HEK293 (cell line): Measurements from ENCODE around the gene HMCN2.

Source experiments
- CTCF ChIA-PET: fragments of 350-600 bp; formaldehyde crosslinking; extraction: SDS; loops from one replicate; lab custom pipeline; 2021; ENCODE audit warnings: antibody characterized with exemption; lab: Yijun Ruan, JAX
- POLR2A ChIA-PET: fragments of 300-600 bp; formaldehyde crosslinking; extraction: SDS; loops from one replicate; lab custom pipeline; 2020; ENCODE audit warnings: antibody characterized with exemption, inconsistent platforms; lab: Yijun Ruan, JAX
- H3K27ac ChIP-seq: fragments of 200-500 bp; sonication (Bioruptor generic); 2 replicates; pipeline ENCODE4 v1.5.1; 2014; ENCODE audit warnings: low read depth, low read length, control low read depth, inconsistent platforms; ENCODE audit errors: extremely low read depth
- H3K36me3 ChIP-seq, 2 experiments: fragments of 200-500 bp in 1 of 2; sonication (Bioruptor generic) in 1 of 2; 1 replicate in 1 of 2; 2 replicates in 1 of 2; pipeline ENCODE4 v1.5.1; 2014 to 2017; ENCODE audit warnings: inconsistent platforms in 2 of 2, low read length in 2 of 2; ENCODE audit not compliant: control insufficient read depth in 2 of 2, insufficient read depth in 1 of 2
- H3K4me1 ChIP-seq: fragments of 200-500 bp; sonication (Bioruptor generic); 2 replicates; pipeline ENCODE4 v1.5.1; 2014; ENCODE audit warnings: mild to moderate bottlenecking, low read length, inconsistent platforms; ENCODE audit not compliant: control insufficient read depth, insufficient read depth
- H3K4me3 ChIP-seq: 2 replicates; pipeline ENCODE4 v1.5.1; 2011; ENCODE audit warnings: low read depth, mild to moderate bottlenecking, control low read depth, low read length, moderate library complexity
- H3K9me3 ChIP-seq: fragments of 200-500 bp; sonication (Bioruptor generic); 2 replicates; pipeline ENCODE4 v1.5.1; 2014; ENCODE audit warnings: low read depth, low read length, inconsistent platforms; ENCODE audit not compliant: control insufficient read depth, insufficient read depth
- GLIS1 ChIP-seq: fragments of 450-650 bp; formaldehyde crosslinking; IDR thresholded peaks from 2 replicates; pipeline ENCODE4 v1.5.1; 2016; ENCODE audit warnings: missing biosample characterization, missing genetic modification characterization
- GLIS2 ChIP-seq: fragments of 450-650 bp; formaldehyde crosslinking; IDR thresholded peaks from 2 replicates; pipeline ENCODE4 v1.5.1; 2016; ENCODE audit warnings: missing biosample characterization, missing genetic modification characterization
- HOXD13 ChIP-seq: sonication (generic); formaldehyde crosslinking; IDR thresholded peaks from 2 replicates; pipeline ENCODE4 v1.8.0; 2022; ENCODE audit warnings: missing genetic modification reagents, borderline replicate concordance
- PATZ1 ChIP-seq: fragments of 450-650 bp; formaldehyde crosslinking; IDR thresholded peaks from 2 replicates; pipeline ENCODE4 v1.5.1; 2016; ENCODE audit warnings: missing biosample characterization, missing genetic modification characterization
- SP2 ChIP-seq: fragments of 450-650 bp; formaldehyde crosslinking; IDR thresholded peaks from 2 replicates; pipeline ENCODE4 v1.5.1; 2016; ENCODE audit warnings: missing biosample characterization, missing genetic modification characterization
- TRIM28 ChIP-seq: IDR thresholded peaks from 2 replicates; pipeline ENCODE4 v1.6.1; 2011; ENCODE audit warnings: low read length, control low read depth, borderline replicate concordance
- ZBTB1 ChIP-seq: fragments of 450-650 bp; formaldehyde crosslinking; IDR thresholded peaks from 2 replicates; pipeline ENCODE4 v1.5.1; 2016; ENCODE audit warnings: missing biosample characterization, missing genetic modification characterization
- ZBTB8A ChIP-seq: fragments of 450-650 bp; formaldehyde crosslinking; IDR thresholded peaks from 2 replicates; pipeline ENCODE4 v1.5.1; 2016; ENCODE audit warnings: missing biosample characterization, missing genetic modification characterization
- ZEB2 ChIP-seq: fragments of 450-650 bp; formaldehyde crosslinking; IDR thresholded peaks from 2 replicates; pipeline ENCODE4 v1.5.1; 2016; ENCODE audit warnings: missing biosample characterization, missing genetic modification characterization
- ZFP3 ChIP-seq: fragments of 450-650 bp; formaldehyde crosslinking; IDR thresholded peaks from 2 replicates; pipeline ENCODE4 v1.5.1; 2016; ENCODE audit warnings: low read depth, missing biosample characterization, missing genetic modification characterization
- ZIC2 ChIP-seq: fragments of 450-650 bp; formaldehyde crosslinking; IDR thresholded peaks from 2 replicates; pipeline ENCODE4 v1.5.1; 2016; ENCODE audit warnings: missing biosample characterization, missing genetic modification characterization
- ZNF16 ChIP-seq: fragments of 450-650 bp; formaldehyde crosslinking; IDR thresholded peaks from 2 replicates; pipeline ENCODE4 v1.5.1; 2016; ENCODE audit warnings: low read depth, missing biosample characterization, missing genetic modification characterization
- ZNF2 ChIP-seq: fragments of 450-650 bp; formaldehyde crosslinking; IDR thresholded peaks from 2 replicates; pipeline ENCODE4 v1.5.1; 2016; ENCODE audit warnings: missing biosample characterization, missing genetic modification characterization
- ZNF202 ChIP-seq: fragments of 450-650 bp; formaldehyde crosslinking; IDR thresholded peaks from 2 replicates; pipeline ENCODE4 v1.5.1; 2016; ENCODE audit warnings: missing biosample characterization, missing genetic modification characterization, borderline replicate concordance
- ZNF23 ChIP-seq: fragments of 450-650 bp; formaldehyde crosslinking; IDR thresholded peaks from 2 replicates; pipeline ENCODE4 v1.5.1; 2016; ENCODE audit warnings: missing biosample characterization, missing genetic modification characterization, borderline replicate concordance
- ZNF266 ChIP-seq: fragments of 450-650 bp; formaldehyde crosslinking; IDR thresholded peaks from 2 replicates; pipeline ENCODE4 v1.5.1; 2016; ENCODE audit warnings: missing biosample characterization, missing genetic modification characterization, low read depth
- ZNF341 ChIP-seq: fragments of 450-650 bp; formaldehyde crosslinking; IDR thresholded peaks from 2 replicates; pipeline ENCODE4; 2016; ENCODE audit warnings: low read depth, missing biosample characterization, missing genetic modification characterization
- ZNF37A ChIP-seq: fragments of 450-650 bp; IDR thresholded peaks from 2 replicates; pipeline ENCODE4 v1.5.1; 2018; ENCODE audit warnings: missing biosample characterization, missing genetic modification characterization
- ZNF394 ChIP-seq: fragments of 450-650 bp; formaldehyde crosslinking; IDR thresholded peaks from 2 replicates; pipeline ENCODE4 v1.5.1; 2016; ENCODE audit warnings: missing biosample characterization, missing genetic modification characterization, mild to moderate bottlenecking, moderate library complexity, borderline replicate concordance
- ZNF423 ChIP-seq: fragments of 450-650 bp; formaldehyde crosslinking; IDR thresholded peaks from 2 replicates; pipeline ENCODE4 v1.5.1; 2016; ENCODE audit warnings: missing biosample characterization, missing genetic modification characterization
- ZNF561 ChIP-seq: fragments of 450-650 bp; IDR thresholded peaks from 2 replicates; pipeline ENCODE4 v1.5.1; 2018; ENCODE audit warnings: missing biosample characterization, missing genetic modification characterization, borderline replicate concordance
- ZNF600 ChIP-seq: fragments of 450-650 bp; formaldehyde crosslinking; IDR thresholded peaks from 2 replicates; pipeline ENCODE4 v1.5.1; 2016; ENCODE audit warnings: missing biosample characterization, missing genetic modification characterization
- ZNF629 ChIP-seq: fragments of 450-650 bp; formaldehyde crosslinking; IDR thresholded peaks from 2 replicates; pipeline ENCODE4 v1.5.1; 2017; ENCODE audit warnings: missing biosample characterization, missing genetic modification characterization
- ZNF658 ChIP-seq: fragments of 450-650 bp; formaldehyde crosslinking; IDR thresholded peaks from 2 replicates; pipeline ENCODE4; 2016; ENCODE audit warnings: missing biosample characterization, missing genetic modification characterization
- ZNF776 ChIP-seq: fragments of 450-650 bp; formaldehyde crosslinking; IDR thresholded peaks from 2 replicates; pipeline ENCODE4 v1.5.0; 2017; ENCODE audit warnings: missing biosample characterization, missing genetic modification characterization, borderline replicate concordance
- ZNF777 ChIP-seq: fragments of 450-650 bp; formaldehyde crosslinking; IDR thresholded peaks from 2 replicates; pipeline ENCODE4 v1.5.1; 2017; ENCODE audit warnings: missing biosample characterization, missing genetic modification characterization, borderline replicate concordance
- ZSCAN16 ChIP-seq: fragments of 450-650 bp; formaldehyde crosslinking; IDR thresholded peaks from 2 replicates; pipeline ENCODE4 v1.5.1; 2016; ENCODE audit warnings: missing biosample characterization, missing genetic modification characterization
- TF ChIP-seq, protein P1 (sequence below): fragments of 450-650 bp; formaldehyde crosslinking; IDR thresholded peaks from 2 replicates; pipeline ENCODE4 v1.5.1; 2016; ENCODE audit warnings: missing biosample characterization, missing genetic modification characterization
- TF ChIP-seq, protein P2 (sequence below): fragments of 450-650 bp; formaldehyde crosslinking; IDR thresholded peaks from 2 replicates; pipeline ENCODE4 v1.5.1; 2016; ENCODE audit warnings: missing biosample characterization, missing genetic modification characterization

HMCN2 gene

GRCh38 chr9:130426883-130427282 is 161.3 kb downstream of the HMCN2 start:
- Histone ChIP-seq H3K9me3 (no peaks in the 10 kb centered on the region), H3K27ac (no peak overlapping the region), H3K4me3 (no peak overlapping the region)
- POLR2A ChIA-PET: interaction anchor here (0.7 kb wide), 1 partner anchor 10 kb away, joined by 4 read pairs; no protein-coding TSS in a partner anchor
- TF ChIP-seq ZNF16 (tag by site-specific recombination): no peak
- TF ChIP-seq ZNF629 (tag by site-specific recombination): peak; percentile 47; the same call in 1 of the 2 replicates
- TF ChIP-seq ZNF394 (tag by site-specific recombination): no peak
- TF ChIP-seq ZNF37A (tag by site-specific recombination): no peak
- TF ChIP-seq, protein P1, sequence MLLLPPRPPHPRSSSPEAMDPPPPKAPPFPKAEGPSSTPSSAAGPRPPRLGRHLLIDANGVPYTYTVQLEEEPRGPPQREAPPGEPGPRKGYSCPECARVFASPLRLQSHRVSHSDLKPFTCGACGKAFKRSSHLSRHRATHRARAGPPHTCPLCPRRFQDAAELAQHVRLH (tag by site-specific recombination): no peak
- TF ChIP-seq HOXD13 (CRISPR knock-in tag): no peak
- TF ChIP-seq ZNF658 (tag by site-specific recombination): no peak
- no peak for TF ChIP-seq ZNF202
- TF ChIP-seq, protein P2, sequence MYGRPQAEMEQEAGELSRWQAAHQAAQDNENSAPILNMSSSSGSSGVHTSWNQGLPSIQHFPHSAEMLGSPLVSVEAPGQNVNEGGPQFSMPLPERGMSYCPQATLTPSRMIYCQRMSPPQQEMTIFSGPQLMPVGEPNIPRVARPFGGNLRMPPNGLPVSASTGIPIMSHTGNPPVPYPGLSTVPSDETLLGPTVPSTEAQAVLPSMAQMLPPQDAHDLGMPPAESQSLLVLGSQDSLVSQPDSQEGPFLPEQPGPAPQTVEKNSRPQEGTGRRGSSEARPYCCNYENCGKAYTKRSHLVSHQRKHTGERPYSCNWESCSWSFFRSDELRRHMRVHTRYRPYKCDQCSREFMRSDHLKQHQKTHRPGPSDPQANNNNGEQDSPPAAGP (tag by site-specific recombination): peak; percentile 77
- no peak for TF ChIP-seq ZNF266
- TF ChIP-seq ZSCAN16 (tag by site-specific recombination): no peak
- TF ChIP-seq ZNF23 (tag by site-specific recombination): no peak
- TF ChIP-seq GLIS2 (tag by site-specific recombination): no peak
- TF ChIP-seq ZFP3 (tag by site-specific recombination): no peak
- TF ChIP-seq GLIS1 (tag by site-specific recombination): peak; percentile 90
- peak; percentile 28; the same call in 1 of the 2 replicates for TF ChIP-seq SP2 (tag by site-specific recombination)
- TF ChIP-seq ZNF341: no peak
- TF ChIP-seq ZNF423 (tag by site-specific recombination): peak; percentile 73
- TF ChIP-seq ZNF776: no peak
- TF ChIP-seq ZNF777 (tag by site-specific recombination): no peak
- peak; percentile 67; the same call in 1 of the 2 replicates for TF ChIP-seq ZNF600 (tag by site-specific recombination)
- TF ChIP-seq ZEB2 (tag by site-specific recombination): 0 out of 2 replicates have a peak, but pooled peaks have one; percentile 27
- peak; percentile 98 for TF ChIP-seq ZIC2
- TF ChIP-seq ZNF561: no peak
- TF ChIP-seq ZNF2 (tag by site-specific recombination): no peak
- no peak for TF ChIP-seq ZBTB1 (tag by site-specific recombination)
- TF ChIP-seq PATZ1 (tag by site-specific recombination): peak; percentile 64; the same call in 1 of the 2 replicates
- TF ChIP-seq TRIM28: peak; percentile 64; the same call in 1 of the 2 replicates
- peak; percentile 84 for TF ChIP-seq ZBTB8A (tag by site-specific recombination)
- TF ChIP-seq, all 188 proteins: peak for 11
- CTCF ChIA-PET: interaction anchor here (0.6 kb wide), 1 partner anchor 188 kb away, joined by 3 read pairs; no protein-coding TSS in a partner anchor
- no peaks in the 10 kb centered on the region for H3K4me1 ChIP-seq
- no peaks in the 10 kb centered on the region for H3K36me3 ChIP-seq
